Nephron progenitor cell (in vitro differentiated cells): ENCODE results near the gene SMIM15.
A peak's percentile ranks its signal among the peaks of the same experiment; 100 is the strongest.

Experiments
- DNase-seq: peaks from one replicate; pipeline ENCODE4 v3.0.0; 2021
- H3K27ac Mint-ChIP-seq: 2 replicates; pipeline ENCODE4 v1.8.0; 2021; ENCODE audit warnings: mild to moderate bottlenecking, moderate library complexity, mixed read lengths
- H3K27me3 Mint-ChIP-seq: 2 replicates; pipeline ENCODE4 v1.8.0; 2021; ENCODE audit warnings: mild to moderate bottlenecking, low read depth, mixed read lengths; ENCODE audit not compliant: poor library complexity
- H3K36me3 Mint-ChIP-seq: 2 replicates; pipeline ENCODE4 v1.8.0; 2021; ENCODE audit warnings: low read depth, mixed read lengths
- H3K4me1 Mint-ChIP-seq: 2 replicates; pipeline ENCODE4 v1.8.0; 2021; ENCODE audit warnings: mixed read lengths
- H3K4me3 Mint-ChIP-seq: 2 replicates; pipeline ENCODE4 v1.8.0; 2021; ENCODE audit warnings: mild to moderate bottlenecking, moderate library complexity, mixed read lengths
- H3K9me3 Mint-ChIP-seq: 2 replicates; pipeline ENCODE4 v1.8.0; 2021; ENCODE audit warnings: mild to moderate bottlenecking, moderate library complexity, mixed read lengths
- TF ChIP-seq, protein P1 (sequence below): fragments of 200-600 bp; sonication (generic); IDR thresholded peaks from 2 replicates; pipeline ENCODE4 v1.5.0; 2021; ENCODE audit warnings: antibody characterized with exemption

SMIM15 gene

DNA sequence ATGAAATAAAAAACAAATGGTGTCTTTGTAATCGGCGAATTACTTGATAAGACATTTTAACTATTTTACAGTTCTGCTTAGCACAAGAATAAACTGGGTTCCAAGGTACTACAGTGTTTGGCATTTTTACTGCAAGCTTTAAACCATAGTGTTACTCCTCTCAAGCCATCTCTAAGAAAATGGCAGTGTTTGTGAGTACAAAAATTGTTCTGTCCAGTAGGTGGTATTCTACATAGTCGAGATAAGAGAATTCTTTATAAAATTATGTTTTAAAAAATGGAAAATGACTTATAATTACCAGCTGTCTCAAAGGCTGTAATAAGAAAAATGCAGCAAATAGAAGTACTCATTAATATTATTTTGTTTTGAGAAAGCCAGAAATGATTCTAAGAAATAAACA lies 3.2 kb downstream of the SMIM15 start:
- H3K27ac Mint-ChIP-seq = no peak overlapping the region
- no peak overlapping the region for H3K4me3 Mint-ChIP-seq
- DNase-seq = no peak
- TF ChIP-seq, protein P1, sequence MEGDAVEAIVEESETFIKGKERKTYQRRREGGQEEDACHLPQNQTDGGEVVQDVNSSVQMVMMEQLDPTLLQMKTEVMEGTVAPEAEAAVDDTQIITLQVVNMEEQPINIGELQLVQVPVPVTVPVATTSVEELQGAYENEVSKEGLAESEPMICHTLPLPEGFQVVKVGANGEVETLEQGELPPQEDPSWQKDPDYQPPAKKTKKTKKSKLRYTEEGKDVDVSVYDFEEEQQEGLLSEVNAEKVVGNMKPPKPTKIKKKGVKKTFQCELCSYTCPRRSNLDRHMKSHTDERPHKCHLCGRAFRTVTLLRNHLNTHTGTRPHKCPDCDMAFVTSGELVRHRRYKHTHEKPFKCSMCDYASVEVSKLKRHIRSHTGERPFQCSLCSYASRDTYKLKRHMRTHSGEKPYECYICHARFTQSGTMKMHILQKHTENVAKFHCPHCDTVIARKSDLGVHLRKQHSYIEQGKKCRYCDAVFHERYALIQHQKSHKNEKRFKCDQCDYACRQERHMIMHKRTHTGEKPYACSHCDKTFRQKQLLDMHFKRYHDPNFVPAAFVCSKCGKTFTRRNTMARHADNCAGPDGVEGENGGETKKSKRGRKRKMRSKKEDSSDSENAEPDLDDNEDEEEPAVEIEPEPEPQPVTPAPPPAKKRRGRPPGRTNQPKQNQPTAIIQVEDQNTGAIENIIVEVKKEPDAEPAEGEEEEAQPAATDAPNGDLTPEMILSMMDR = no peak
- peaks cover 46% of the 10 kb centered on the region for H3K4me1 Mint-ChIP-seq
- H3K9me3 Mint-ChIP-seq = peaks cover 13% of the 10 kb centered on the region
- H3K36me3 Mint-ChIP-seq = peaks cover 75% of the 10 kb centered on the region
- H3K27me3 Mint-ChIP-seq = no peaks in the 10 kb centered on the region

DNA sequence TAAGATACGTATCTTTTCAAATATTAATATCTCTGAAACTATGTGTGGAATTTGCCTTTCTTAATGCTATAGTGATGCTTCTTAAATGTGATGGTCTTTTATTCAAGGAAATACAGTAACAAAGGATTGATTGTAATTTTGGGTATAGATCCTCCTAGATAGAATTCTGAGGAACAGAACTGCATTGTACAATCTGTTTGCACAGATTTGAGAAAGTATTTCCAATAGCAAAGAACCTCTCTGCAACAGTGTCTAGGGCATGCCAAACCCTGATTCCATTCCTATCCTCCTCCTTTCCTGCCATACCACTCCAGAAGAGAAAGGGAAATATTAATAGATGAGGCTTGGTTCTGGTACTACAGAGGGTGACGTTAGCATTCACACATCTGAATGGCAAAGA lies 10.4 kb downstream of the SMIM15 start:
- Mint-ChIP-seq H3K27me3 (no peaks in the 10 kb centered on the region), H3K27ac (no peak overlapping the region), H3K9me3 (peaks cover 6% of the 10 kb centered on the region), H3K4me1 (no peaks in the 10 kb centered on the region), H3K4me3 (no peak overlapping the region), H3K36me3 (peaks cover 42% of the 10 kb centered on the region)
- TF ChIP-seq, protein P1 = no peak
- no peak for DNase-seq

DNA sequence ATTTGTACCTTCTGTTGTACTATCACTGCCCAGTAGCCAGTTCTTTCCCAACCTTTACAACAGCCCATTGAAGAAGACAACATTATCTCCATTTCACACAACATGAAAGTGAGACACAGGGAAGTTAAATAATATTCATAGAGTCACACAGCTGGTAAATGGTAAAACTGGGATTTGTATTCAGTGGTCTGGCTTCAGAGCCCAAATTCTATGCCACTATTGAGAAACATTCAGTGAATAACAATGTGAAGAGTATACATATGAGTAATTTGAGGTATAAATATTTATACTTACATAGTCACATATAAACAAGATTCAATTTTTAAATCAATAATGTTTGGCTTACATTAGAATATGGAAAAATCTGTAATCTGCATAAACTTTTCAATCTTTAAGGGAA lies 13.8 kb downstream of the SMIM15 start:
- Mint-ChIP-seq H3K27ac (no peak overlapping the region), H3K27me3 (no peaks in the 10 kb centered on the region), H3K4me1 (no peaks in the 10 kb centered on the region), H3K9me3 (no peaks in the 10 kb centered on the region), H3K4me3 (no peak overlapping the region), H3K36me3 (peaks cover 12% of the 10 kb centered on the region)
- TF ChIP-seq, protein P1 = no peak
- DNase-seq = no peak

DNA sequence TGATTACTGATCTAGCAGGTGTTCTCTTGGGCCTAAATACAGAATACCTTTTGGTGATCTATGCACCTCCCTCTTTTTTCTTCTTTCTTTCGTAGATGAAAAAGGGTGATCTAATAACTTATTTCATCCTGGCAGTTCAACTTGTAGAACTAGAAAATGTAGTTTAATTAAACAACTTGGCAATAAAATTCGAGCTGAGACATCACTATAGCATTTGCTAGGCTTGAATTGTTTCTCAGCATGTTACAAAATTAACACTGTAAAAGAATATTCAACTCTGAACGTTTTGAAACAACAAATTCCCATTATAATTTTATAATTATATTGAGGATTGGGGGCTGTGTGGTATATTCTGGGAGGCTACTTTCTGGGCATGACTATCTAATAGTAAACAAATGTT lies 19.5 kb downstream of the SMIM15 start:
- no peaks in the 10 kb centered on the region for H3K9me3 Mint-ChIP-seq
- no peaks in the 10 kb centered on the region for H3K27me3 Mint-ChIP-seq
- no peaks in the 10 kb centered on the region for H3K36me3 Mint-ChIP-seq
- TF ChIP-seq, protein P1 = no peak
- no peak overlapping the region for H3K4me3 Mint-ChIP-seq
- H3K27ac Mint-ChIP-seq = no peak overlapping the region
- no peaks in the 10 kb centered on the region for H3K4me1 Mint-ChIP-seq
- no peak for DNase-seq

DNA sequence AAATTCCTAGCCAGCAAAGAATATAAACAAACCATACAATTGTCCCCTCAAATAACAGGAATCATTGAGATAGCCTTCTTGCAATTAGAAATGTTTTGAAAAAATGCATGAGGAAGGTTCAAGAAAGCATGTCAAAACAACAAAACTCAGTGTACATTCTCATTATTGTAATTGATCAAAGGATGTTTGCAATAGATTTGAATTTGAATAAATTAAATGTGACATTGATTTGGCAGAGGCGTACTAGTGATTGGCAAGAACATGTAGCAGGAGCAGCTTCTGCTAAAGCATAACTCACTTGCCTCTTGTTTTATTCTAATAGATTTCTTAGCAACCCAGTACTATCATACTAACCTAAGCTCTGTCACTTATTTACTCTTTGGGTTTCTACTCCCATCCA lies 19.9 kb downstream of the SMIM15 start:
- no peak for DNase-seq
- no peaks in the 10 kb centered on the region for H3K9me3 Mint-ChIP-seq
- H3K27me3 Mint-ChIP-seq = no peaks in the 10 kb centered on the region
- H3K4me3 Mint-ChIP-seq = no peak overlapping the region
- no peak overlapping the region for H3K27ac Mint-ChIP-seq
- TF ChIP-seq, protein P1 = no peak
- H3K36me3 Mint-ChIP-seq = no peaks in the 10 kb centered on the region
- H3K4me1 Mint-ChIP-seq = no peaks in the 10 kb centered on the region

DNA sequence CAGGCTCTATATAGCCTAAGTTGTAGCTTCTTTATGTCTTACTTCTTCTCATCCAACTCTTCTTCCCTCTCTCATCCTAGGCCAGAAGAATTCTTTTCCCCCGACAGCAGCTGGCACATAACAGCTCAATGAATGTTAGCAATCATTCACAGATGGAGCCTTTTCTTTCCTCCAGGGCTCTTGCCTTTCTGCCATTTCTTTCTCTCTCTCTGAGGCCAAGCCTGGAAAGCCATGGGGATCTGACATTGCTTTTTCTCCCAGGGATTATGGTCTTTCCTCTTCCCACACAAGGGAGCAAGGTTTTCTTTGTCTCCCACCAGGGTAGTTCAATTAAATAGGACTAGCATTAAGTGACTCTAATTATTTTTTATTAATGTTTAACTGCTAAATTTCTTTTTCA lies 20.5 kb downstream of the SMIM15 start:
- DNase-seq = no peak
- Mint-ChIP-seq H3K4me1 (no peaks in the 10 kb centered on the region), H3K36me3 (no peaks in the 10 kb centered on the region), H3K27me3 (no peaks in the 10 kb centered on the region), H3K4me3 (no peak overlapping the region), H3K9me3 (no peaks in the 10 kb centered on the region), H3K27ac (peak overlapping the region; percentile 6)
- TF ChIP-seq, protein P1 = no peak
